ENCODE measurements around the gene ENTPD6.

The ENTPD6 gene

GRCh38 chr20:25203871-25204320 is 8.4 kb downstream of the ENTPD6 start:
- no peaks in the 10 kb centered on the region for H3K9me3 ChIP-seq (ENCODE audit: control insufficient read depth, low read depth, low read length)
- no peak overlapping the region for H3K27ac ChIP-seq (ENCODE audit: low read length)
- no peak overlapping the region for H3K9ac ChIP-seq (ENCODE audit: low read length)
- H3K4me3 ChIP-seq (ENCODE audit: low read length), result no peak overlapping the region
- peaks cover 9% of the 10 kb centered on the region for H3K4me1 ChIP-seq (ENCODE audit: control insufficient read depth, low read depth, low read length)
- H3K27me3 ChIP-seq (ENCODE audit: control insufficient read depth, insufficient read depth, low read length), result no peaks in the 10 kb centered on the region
- H3K36me3 ChIP-seq (ENCODE audit: control insufficient read depth, low read depth, low read length), result no peaks in the 10 kb centered on the region

- Histone ChIP-seq H3K9me3 (ENCODE audit: control insufficient read depth, low read depth, low read length) (no peaks in the 10 kb centered on the region), H3K4me3 (ENCODE audit: low read length) (no peak overlapping the region), H3K4me1 (ENCODE audit: control insufficient read depth, low read depth, low read length) (peaks cover 3% of the 10 kb centered on the region), H3K9ac (ENCODE audit: low read length) (no peak overlapping the region), H3K27ac (ENCODE audit: low read length) (no peak overlapping the region), H3K36me3 (ENCODE audit: control insufficient read depth, low read depth, low read length) (no peaks in the 10 kb centered on the region), H3K27me3 (ENCODE audit: control insufficient read depth, insufficient read depth, low read length) (no peaks in the 10 kb centered on the region)
Measured at GRCh38 chr20:25204550-25205276, 9.2 kb downstream of the ENTPD6 start.

- no peaks in the 10 kb centered on the region for H3K9me3 ChIP-seq (ENCODE audit: control insufficient read depth, low read depth, low read length)
- H3K4me1 ChIP-seq (ENCODE audit: control insufficient read depth, low read depth, low read length), result no peaks in the 10 kb centered on the region
- no peak overlapping the region for H3K9ac ChIP-seq (ENCODE audit: low read length)
- H3K27me3 ChIP-seq (ENCODE audit: control insufficient read depth, insufficient read depth, low read length), result no peaks in the 10 kb centered on the region
- no peak overlapping the region for H3K4me3 ChIP-seq (ENCODE audit: low read length)
- H3K27ac ChIP-seq (ENCODE audit: low read length), result no peak overlapping the region
- no peaks in the 10 kb centered on the region for H3K36me3 ChIP-seq (ENCODE audit: control insufficient read depth, low read depth, low read length)
Measured at GRCh38 chr20:25205277-25206062, 10.0 kb downstream of the ENTPD6 start.

GRCh38 chr20:25206063-25206403 is 10.5 kb downstream of the ENTPD6 start:
- no peak overlapping the region for H3K9ac ChIP-seq (ENCODE audit: low read length)
- H3K9me3 ChIP-seq (ENCODE audit: control insufficient read depth, low read depth, low read length), result no peaks in the 10 kb centered on the region
- H3K4me1 ChIP-seq (ENCODE audit: control insufficient read depth, low read depth, low read length), result no peaks in the 10 kb centered on the region
- no peaks in the 10 kb centered on the region for H3K36me3 ChIP-seq (ENCODE audit: control insufficient read depth, low read depth, low read length)
- no peak overlapping the region for H3K27ac ChIP-seq (ENCODE audit: low read length)
- H3K27me3 ChIP-seq (ENCODE audit: control insufficient read depth, insufficient read depth, low read length), result no peaks in the 10 kb centered on the region
- H3K4me3 ChIP-seq (ENCODE audit: low read length), result no peak overlapping the region

GRCh38 chr20:25206548-25206947 is 11.0 kb downstream of the ENTPD6 start:
- H3K27ac ChIP-seq (ENCODE audit: low read length), result no peak overlapping the region
- no peak overlapping the region for H3K9ac ChIP-seq (ENCODE audit: low read length)
- H3K36me3 ChIP-seq (ENCODE audit: control insufficient read depth, low read depth, low read length), result no peaks in the 10 kb centered on the region
- H3K9me3 ChIP-seq (ENCODE audit: control insufficient read depth, low read depth, low read length), result no peaks in the 10 kb centered on the region
- H3K4me3 ChIP-seq (ENCODE audit: low read length), result no peak overlapping the region
- no peaks in the 10 kb centered on the region for H3K4me1 ChIP-seq (ENCODE audit: control insufficient read depth, low read depth, low read length)
- no peaks in the 10 kb centered on the region for H3K27me3 ChIP-seq (ENCODE audit: control insufficient read depth, insufficient read depth, low read length)

- no peak overlapping the region for H3K9ac ChIP-seq (ENCODE audit: low read length)
- no peaks in the 10 kb centered on the region for H3K4me1 ChIP-seq (ENCODE audit: control insufficient read depth, low read depth, low read length)
Measured at GRCh38 chr20:25207149-25207959, 11.8 kb downstream of the ENTPD6 start.

GRCh38 chr20:25207960-25208534 is 12.5 kb downstream of the ENTPD6 start:
- H3K4me3 ChIP-seq (ENCODE audit: low read length), result no peak overlapping the region
- H3K36me3 ChIP-seq (ENCODE audit: control insufficient read depth, low read depth, low read length), result no peaks in the 10 kb centered on the region
- H3K27ac ChIP-seq (ENCODE audit: low read length), result no peak overlapping the region
- no peaks in the 10 kb centered on the region for H3K27me3 ChIP-seq (ENCODE audit: control insufficient read depth, insufficient read depth, low read length)
- H3K4me1 ChIP-seq (ENCODE audit: control insufficient read depth, low read depth, low read length), result no peaks in the 10 kb centered on the region
- no peak overlapping the region for H3K9ac ChIP-seq (ENCODE audit: low read length)
- no peaks in the 10 kb centered on the region for H3K9me3 ChIP-seq (ENCODE audit: control insufficient read depth, low read depth, low read length)

More at GRCh38 chr20:25207149-25207959, 11.8 kb downstream of the ENTPD6 start:
- no peaks in the 10 kb centered on the region for H3K36me3 ChIP-seq (ENCODE audit: control insufficient read depth, low read depth, low read length)
- no peaks in the 10 kb centered on the region for H3K27me3 ChIP-seq (ENCODE audit: control insufficient read depth, insufficient read depth, low read length)
- no peaks in the 10 kb centered on the region for H3K9me3 ChIP-seq (ENCODE audit: control insufficient read depth, low read depth, low read length)
- no peak overlapping the region for H3K4me3 ChIP-seq (ENCODE audit: low read length)
- H3K27ac ChIP-seq (ENCODE audit: low read length), result no peak overlapping the region

GRCh38 chr20:25209400-25209799 is 13.9 kb downstream of the ENTPD6 start:
- H3K27ac ChIP-seq (ENCODE audit: low read length), result no peak overlapping the region
- no peak overlapping the region for H3K9ac ChIP-seq (ENCODE audit: low read length)
- no peaks in the 10 kb centered on the region for H3K9me3 ChIP-seq (ENCODE audit: control insufficient read depth, low read depth, low read length)
- H3K27me3 ChIP-seq (ENCODE audit: control insufficient read depth, insufficient read depth, low read length), result no peaks in the 10 kb centered on the region
- peaks cover 3% of the 10 kb centered on the region for H3K36me3 ChIP-seq (ENCODE audit: control insufficient read depth, low read depth, low read length)
- no peak overlapping the region for H3K4me3 ChIP-seq (ENCODE audit: low read length)
- no peaks in the 10 kb centered on the region for H3K4me1 ChIP-seq (ENCODE audit: control insufficient read depth, low read depth, low read length)

GRCh38 chr20:25209911-25210310 is 14.4 kb downstream of the ENTPD6 start:
- Histone ChIP-seq H3K9ac (ENCODE audit: low read length) (no peak overlapping the region), H3K36me3 (ENCODE audit: control insufficient read depth, low read depth, low read length) (peaks cover 5% of the 10 kb centered on the region), H3K27ac (ENCODE audit: low read length) (no peak overlapping the region), H3K4me1 (ENCODE audit: control insufficient read depth, low read depth, low read length) (no peaks in the 10 kb centered on the region), H3K9me3 (ENCODE audit: control insufficient read depth, low read depth, low read length) (no peaks in the 10 kb centered on the region), H3K4me3 (ENCODE audit: low read length) (no peak overlapping the region), H3K27me3 (ENCODE audit: control insufficient read depth, insufficient read depth, low read length) (no peaks in the 10 kb centered on the region)

- Histone ChIP-seq H3K27ac (ENCODE audit: low read length) (no peak overlapping the region), H3K9me3 (ENCODE audit: control insufficient read depth, low read depth, low read length) (no peaks in the 10 kb centered on the region), H3K4me3 (ENCODE audit: low read length) (no peak overlapping the region), H3K27me3 (ENCODE audit: control insufficient read depth, insufficient read depth, low read length) (no peaks in the 10 kb centered on the region), H3K4me1 (ENCODE audit: control insufficient read depth, low read depth, low read length) (no peaks in the 10 kb centered on the region), H3K36me3 (ENCODE audit: control insufficient read depth, low read depth, low read length) (peaks cover 16% of the 10 kb centered on the region), H3K9ac (ENCODE audit: low read length) (no peak overlapping the region)
Measured at GRCh38 chr20:25211273-25211672, 15.8 kb downstream of the ENTPD6 start.

- H3K27me3 ChIP-seq (ENCODE audit: control insufficient read depth, insufficient read depth, low read length), result no peaks in the 10 kb centered on the region
- no peaks in the 10 kb centered on the region for H3K9me3 ChIP-seq (ENCODE audit: control insufficient read depth, low read depth, low read length)
- H3K4me1 ChIP-seq (ENCODE audit: control insufficient read depth, low read depth, low read length), result no peaks in the 10 kb centered on the region
- H3K36me3 ChIP-seq (ENCODE audit: control insufficient read depth, low read depth, low read length), result peaks cover 16% of the 10 kb centered on the region
- no peak overlapping the region for H3K4me3 ChIP-seq (ENCODE audit: low read length)
- H3K9ac ChIP-seq (ENCODE audit: low read length), result no peak overlapping the region
- no peak overlapping the region for H3K27ac ChIP-seq (ENCODE audit: low read length)
Measured at GRCh38 chr20:25212242-25212641, 16.7 kb downstream of the ENTPD6 start.

Measured in iPS-18a (cell line).